ENCODE results near the gene UNC13C. TPM values are rescaled to one million over a fixed set of nuclear protein-coding genes. Genes with fewer than 3 reads are reported as not detected.

UNC13C gene
- polyA plus RNA-seq, 1 donor from 2014 or later: 4.0 TPM

DNA sequence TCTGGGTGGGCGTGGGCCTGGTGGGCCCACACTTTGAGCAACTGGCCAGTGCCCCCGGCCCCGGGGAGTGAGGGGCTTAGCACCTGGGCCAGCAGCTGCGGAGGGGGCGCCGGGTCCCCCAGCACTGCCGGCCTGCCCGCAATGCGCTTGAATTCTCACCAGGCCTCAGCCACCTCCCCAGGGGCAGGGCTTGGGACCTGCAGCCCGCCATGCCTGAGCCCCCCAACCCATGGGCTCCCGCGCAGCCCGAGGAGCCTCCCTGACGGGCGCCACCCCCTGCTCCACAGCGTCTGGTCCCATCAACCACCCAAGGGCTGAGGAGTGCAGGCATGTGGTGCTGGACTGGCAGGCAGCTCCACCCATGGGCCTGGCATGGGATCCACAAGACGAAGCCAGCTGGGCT lies 484.3 kb downstream of the UNC13C start:
- H3F3A ChIP-seq (ENCODE audit: insufficient read depth, low read length, poor library complexity, severe bottlenecking): no peaks in the 10 kb centered on the region
- no peak overlapping the region for H2AFZ ChIP-seq (ENCODE audit: low read depth, low read length)
- TF ChIP-seq SMC3 (conservative IDR thresholded peaks at IDR 0.05; ENCODE audit: poor library complexity): no peak
- no peak overlapping the region for H3K4me3 ChIP-seq (ENCODE audit: low read length)
- no peak overlapping the region for H3K4me2 ChIP-seq (ENCODE audit: low read length)
- H3K36me3 ChIP-seq (ENCODE audit: insufficient read depth, low read length): no peaks in the 10 kb centered on the region
- no peak overlapping the region for H3K27ac ChIP-seq (ENCODE audit: low read length)
- no peaks in the 10 kb centered on the region for H3K9me2 ChIP-seq (ENCODE audit: insufficient read depth, low read length)
- H3K27me3 ChIP-seq (ENCODE audit: insufficient read depth, low read depth, low read length): no peaks in the 10 kb centered on the region
- no peaks in the 10 kb centered on the region for H3K9me3 ChIP-seq (ENCODE audit: low read length)
- no peak overlapping the region for H3K9ac ChIP-seq (ENCODE audit: low read length)
- H3K79me2 ChIP-seq (replicated peaks; ENCODE audit: insufficient read depth, low read length): no peaks in the 10 kb centered on the region
- no peaks in the 10 kb centered on the region for H4K20me1 ChIP-seq (ENCODE audit: insufficient read depth)

DNA sequence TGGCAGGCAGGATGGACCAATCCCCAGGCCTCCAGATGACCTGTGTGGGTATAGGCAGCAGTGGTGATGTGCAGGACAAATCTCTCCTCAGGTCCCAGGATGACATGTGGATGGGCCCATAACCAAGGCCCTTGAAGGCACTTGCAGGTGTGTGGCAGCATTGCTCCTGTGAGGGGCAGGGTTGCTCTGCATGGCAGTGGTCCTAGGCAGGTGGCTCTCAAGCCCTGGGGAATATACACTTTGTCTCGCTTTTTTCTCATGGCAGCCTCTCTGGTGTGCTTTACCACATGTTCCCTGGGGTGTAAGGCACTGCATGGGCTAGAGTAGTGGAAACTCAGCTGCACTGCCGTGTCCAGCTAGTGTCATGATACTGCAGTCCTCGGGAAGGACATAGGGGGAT lies 503.6 kb downstream of the UNC13C start:
- H3K4me3 ChIP-seq (ENCODE audit: low read length): no peak overlapping the region
- H3K79me2 ChIP-seq (replicated peaks; ENCODE audit: insufficient read depth, low read length): no peaks in the 10 kb centered on the region
- TF ChIP-seq EZH2 (IDR thresholded peaks at IDR 0.05; ENCODE audit: borderline replicate concordance, insufficient read depth, low read length, poor library complexity, severe bottlenecking) (no peak), EP300 (conservative IDR thresholded peaks at IDR 0.05; ENCODE audit: poor library complexity, severe bottlenecking) (no peak), TAF1 (IDR thresholded peaks at IDR 0.05; ENCODE audit: low read depth) (no peak), POLR2AphosphoS5 (IDR thresholded peaks at IDR 0.05) (no peak), MXI1 (conservative IDR thresholded peaks at IDR 0.05; ENCODE audit: poor library complexity, severe bottlenecking) (no peak), SMC3 (conservative IDR thresholded peaks at IDR 0.05; ENCODE audit: poor library complexity) (no peak), RAD21 (conservative IDR thresholded peaks at IDR 0.05) (no peak)
- TF ChIP-seq, protein P1, sequence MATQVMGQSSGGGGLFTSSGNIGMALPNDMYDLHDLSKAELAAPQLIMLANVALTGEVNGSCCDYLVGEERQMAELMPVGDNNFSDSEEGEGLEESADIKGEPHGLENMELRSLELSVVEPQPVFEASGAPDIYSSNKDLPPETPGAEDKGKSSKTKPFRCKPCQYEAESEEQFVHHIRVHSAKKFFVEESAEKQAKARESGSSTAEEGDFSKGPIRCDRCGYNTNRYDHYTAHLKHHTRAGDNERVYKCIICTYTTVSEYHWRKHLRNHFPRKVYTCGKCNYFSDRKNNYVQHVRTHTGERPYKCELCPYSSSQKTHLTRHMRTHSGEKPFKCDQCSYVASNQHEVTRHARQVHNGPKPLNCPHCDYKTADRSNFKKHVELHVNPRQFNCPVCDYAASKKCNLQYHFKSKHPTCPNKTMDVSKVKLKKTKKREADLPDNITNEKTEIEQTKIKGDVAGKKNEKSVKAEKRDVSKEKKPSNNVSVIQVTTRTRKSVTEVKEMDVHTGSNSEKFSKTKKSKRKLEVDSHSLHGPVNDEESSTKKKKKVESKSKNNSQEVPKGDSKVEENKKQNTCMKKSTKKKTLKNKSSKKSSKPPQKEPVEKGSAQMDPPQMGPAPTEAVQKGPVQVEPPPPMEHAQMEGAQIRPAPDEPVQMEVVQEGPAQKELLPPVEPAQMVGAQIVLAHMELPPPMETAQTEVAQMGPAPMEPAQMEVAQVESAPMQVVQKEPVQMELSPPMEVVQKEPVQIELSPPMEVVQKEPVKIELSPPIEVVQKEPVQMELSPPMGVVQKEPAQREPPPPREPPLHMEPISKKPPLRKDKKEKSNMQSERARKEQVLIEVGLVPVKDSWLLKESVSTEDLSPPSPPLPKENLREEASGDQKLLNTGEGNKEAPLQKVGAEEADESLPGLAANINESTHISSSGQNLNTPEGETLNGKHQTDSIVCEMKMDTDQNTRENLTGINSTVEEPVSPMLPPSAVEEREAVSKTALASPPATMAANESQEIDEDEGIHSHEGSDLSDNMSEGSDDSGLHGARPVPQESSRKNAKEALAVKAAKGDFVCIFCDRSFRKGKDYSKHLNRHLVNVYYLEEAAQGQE (IDR thresholded peaks at IDR 0.05; ENCODE audit: borderline replicate concordance): no peak
- TF ChIP-seq, protein P2, sequence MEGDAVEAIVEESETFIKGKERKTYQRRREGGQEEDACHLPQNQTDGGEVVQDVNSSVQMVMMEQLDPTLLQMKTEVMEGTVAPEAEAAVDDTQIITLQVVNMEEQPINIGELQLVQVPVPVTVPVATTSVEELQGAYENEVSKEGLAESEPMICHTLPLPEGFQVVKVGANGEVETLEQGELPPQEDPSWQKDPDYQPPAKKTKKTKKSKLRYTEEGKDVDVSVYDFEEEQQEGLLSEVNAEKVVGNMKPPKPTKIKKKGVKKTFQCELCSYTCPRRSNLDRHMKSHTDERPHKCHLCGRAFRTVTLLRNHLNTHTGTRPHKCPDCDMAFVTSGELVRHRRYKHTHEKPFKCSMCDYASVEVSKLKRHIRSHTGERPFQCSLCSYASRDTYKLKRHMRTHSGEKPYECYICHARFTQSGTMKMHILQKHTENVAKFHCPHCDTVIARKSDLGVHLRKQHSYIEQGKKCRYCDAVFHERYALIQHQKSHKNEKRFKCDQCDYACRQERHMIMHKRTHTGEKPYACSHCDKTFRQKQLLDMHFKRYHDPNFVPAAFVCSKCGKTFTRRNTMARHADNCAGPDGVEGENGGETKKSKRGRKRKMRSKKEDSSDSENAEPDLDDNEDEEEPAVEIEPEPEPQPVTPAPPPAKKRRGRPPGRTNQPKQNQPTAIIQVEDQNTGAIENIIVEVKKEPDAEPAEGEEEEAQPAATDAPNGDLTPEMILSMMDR (IDR thresholded peaks at IDR 0.05; ENCODE audit: poor library complexity, severe bottlenecking): no peak
- no peak overlapping the region for H3K4me2 ChIP-seq (ENCODE audit: low read length)
- no peaks in the 10 kb centered on the region for H3K36me3 ChIP-seq (ENCODE audit: insufficient read depth, low read length)
- no peak overlapping the region for H3K9ac ChIP-seq (ENCODE audit: low read length)
- no peak overlapping the region for H3K27ac ChIP-seq (ENCODE audit: low read length)
- no peak overlapping the region for H2AFZ ChIP-seq (ENCODE audit: low read depth, low read length)
- no peaks in the 10 kb centered on the region for H4K20me1 ChIP-seq (ENCODE audit: insufficient read depth)
- H3K9me2 ChIP-seq (ENCODE audit: insufficient read depth, low read length): no peaks in the 10 kb centered on the region
- no peaks in the 10 kb centered on the region for H3K9me3 ChIP-seq (ENCODE audit: low read length)
- no peaks in the 10 kb centered on the region for H3K27me3 ChIP-seq (ENCODE audit: insufficient read depth, low read depth, low read length)
- H3F3A ChIP-seq (ENCODE audit: insufficient read depth, low read length, poor library complexity, severe bottlenecking): no peaks in the 10 kb centered on the region

DNA sequence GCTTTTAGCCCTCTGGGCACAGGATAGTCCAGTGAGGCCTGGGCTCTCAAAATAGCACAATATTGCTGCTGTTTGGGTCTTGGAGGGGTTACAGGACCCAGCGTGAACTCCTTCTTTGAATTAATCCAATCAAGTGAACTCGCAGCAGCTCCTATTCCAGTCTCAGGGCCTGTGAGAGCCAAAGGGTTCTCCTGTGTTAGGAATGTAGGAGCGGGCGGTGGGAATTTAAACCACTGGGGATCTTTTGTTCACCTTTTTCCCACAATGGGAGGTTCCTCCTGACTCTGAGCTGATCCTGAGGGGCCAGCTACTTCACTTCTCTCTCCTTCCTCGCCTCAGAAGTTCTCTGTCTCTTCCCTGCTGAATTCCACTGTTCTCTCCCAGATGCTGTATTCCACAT lies 504.0 kb downstream of the UNC13C start:
- Histone ChIP-seq H3K27me3 (ENCODE audit: insufficient read depth, low read depth, low read length) (no peaks in the 10 kb centered on the region), H2AFZ (ENCODE audit: low read depth, low read length) (no peak overlapping the region), H3K36me3 (ENCODE audit: insufficient read depth, low read length) (no peaks in the 10 kb centered on the region), H3K4me2 (ENCODE audit: low read length) (no peak overlapping the region), H3K9ac (ENCODE audit: low read length) (no peak overlapping the region), H3K9me3 (ENCODE audit: low read length) (no peaks in the 10 kb centered on the region), H3K9me2 (ENCODE audit: insufficient read depth, low read length) (no peaks in the 10 kb centered on the region), H3K4me3 (ENCODE audit: low read length) (no peak overlapping the region), H3K79me2 (replicated peaks; ENCODE audit: insufficient read depth, low read length) (no peaks in the 10 kb centered on the region), H3F3A (ENCODE audit: insufficient read depth, low read length, poor library complexity, severe bottlenecking) (no peaks in the 10 kb centered on the region), H3K27ac (ENCODE audit: low read length) (no peak overlapping the region), H4K20me1 (ENCODE audit: insufficient read depth) (no peaks in the 10 kb centered on the region)
- TF ChIP-seq, protein P1 (IDR thresholded peaks at IDR 0.05; ENCODE audit: borderline replicate concordance): no peak
- no peak for TF ChIP-seq TAF1 (IDR thresholded peaks at IDR 0.05; ENCODE audit: low read depth)
- TF ChIP-seq, protein P2 (IDR thresholded peaks at IDR 0.05; ENCODE audit: poor library complexity, severe bottlenecking): no peak
- no peak for TF ChIP-seq POLR2AphosphoS5 (IDR thresholded peaks at IDR 0.05)

All from neural cell (in vitro differentiated cells).